ENCODE data around the gene NFYA. TPM values are rescaled to one million over a fixed set of nuclear protein-coding genes. Genes with fewer than 3 reads are reported as not detected.

The NFYA gene
- total and polyA plus RNA-seq, 4 donors = 2.2 to 28.4 (median 10.1) TPM

- Histone ChIP-seq H3K36me3 (ENCODE audit: control insufficient read depth in 4 of 4, insufficient read depth in 3 of 4, low read depth in 1 of 4, low read length in 3 of 4) (peaks cover 0 to 5% (median 2%) of the 10 kb centered on the region in 4 donors), H3K9me3 (ENCODE audit: control insufficient read depth in 4 of 4, low read length in 3 of 4) (no peaks in the 10 kb centered on the region), H3K27ac (ENCODE audit: low read depth in 1 of 2, low read length in 2 of 2) (no peak overlapping the region), H3K4me1 (ENCODE audit: control insufficient read depth in 4 of 4, insufficient read depth in 4 of 4, low read length in 3 of 4) (no peaks in the 10 kb centered on the region), H3K27me3 (ENCODE audit: control insufficient read depth in 4 of 4, insufficient read depth in 4 of 4, low read length in 3 of 4) (no peaks in the 10 kb centered on the region), H3K4me3 (ENCODE audit: low read depth in 1 of 3, low read length in 3 of 3) (no peak overlapping the region), H3K9ac (ENCODE audit: low read depth in 1 of 2, low read length in 2 of 2) (no peak overlapping the region)
- WGBS = 96% methylated on average over 3 of the region's 3 CpGs
- no peak for TF ChIP-seq REST (IDR thresholded peaks at IDR 0.05)
- TF ChIP-seq RXRA (IDR thresholded peaks at IDR 0.05) = no peak
- no peak for TF ChIP-seq CTCF (IDR thresholded peaks at IDR 0.05; ENCODE audit: low read depth, low read length, missing input control)
- TF ChIP-seq FOXA2 (IDR thresholded peaks at IDR 0.05) = no peak
- TF ChIP-seq GABPA (IDR thresholded peaks at IDR 0.05 in 1 of 2, conservative IDR thresholded peaks at IDR 0.05 in 1 of 2) = no peak
- no peak for TF ChIP-seq YY1 (IDR thresholded peaks at IDR 0.05)
- no peak for TF ChIP-seq HNF4G (IDR thresholded peaks at IDR 0.05)
- no peak for TF ChIP-seq RAD21 (IDR thresholded peaks at IDR 0.05)
- TF ChIP-seq ATF3 (IDR thresholded peaks at IDR 0.05) = no peak
- TF ChIP-seq TAF1 (conservative IDR thresholded peaks at IDR 0.05) = no peak
- TF ChIP-seq SP1 (IDR thresholded peaks at IDR 0.05) = no peak
- no peak for TF ChIP-seq NR2F2 (IDR thresholded peaks at IDR 0.05)
- TF ChIP-seq JUND (IDR thresholded peaks at IDR 0.05) = no peak
- TF ChIP-seq ZBTB33 (IDR thresholded peaks at IDR 0.05) = no peak
- no peak for TF ChIP-seq HNF4A (conservative IDR thresholded peaks at IDR 0.05)
- no peak for DNase-seq (ENCODE audit: low spot score)
Observed at GRCh38 chr6:41125282-41125681, 52.5 kb downstream of the NFYA start.

DNA sequence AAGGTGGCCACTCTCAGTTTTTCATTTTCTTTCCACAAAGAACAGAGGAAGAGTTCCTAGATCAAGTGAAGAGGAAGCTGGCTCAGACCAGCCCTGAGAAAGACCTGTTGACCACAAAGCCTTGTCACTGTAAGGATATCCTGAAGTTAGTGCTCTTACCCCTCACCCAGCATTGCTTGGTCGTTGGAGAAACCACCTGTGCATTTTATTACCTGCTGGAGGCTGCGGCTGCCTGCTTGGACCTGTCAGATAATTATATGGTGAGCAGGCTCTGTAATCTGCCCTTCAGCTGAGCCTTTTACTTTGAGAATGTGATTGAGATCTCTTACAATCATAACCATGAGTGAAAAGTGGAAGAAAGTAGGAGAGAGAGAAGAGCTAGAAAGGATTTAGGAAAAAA is 59.5 kb downstream of the NFYA start:
- no peaks in the 10 kb centered on the region for H3K9me3 ChIP-seq (ENCODE audit: control insufficient read depth in 4 of 4, low read length in 3 of 4)
- no peaks in the 10 kb centered on the region for H3K4me1 ChIP-seq (ENCODE audit: control insufficient read depth in 4 of 4, insufficient read depth in 4 of 4, low read length in 3 of 4)
- no peaks in the 10 kb centered on the region for H3K27me3 ChIP-seq (ENCODE audit: control insufficient read depth in 4 of 4, insufficient read depth in 4 of 4, low read length in 3 of 4)
- no peak for DNase-seq (ENCODE audit: low spot score)
- TF ChIP-seq RXRA (IDR thresholded peaks at IDR 0.05) (no peak), ATF3 (IDR thresholded peaks at IDR 0.05) (no peak)
- H3K4me3 ChIP-seq (ENCODE audit: low read depth in 1 of 3, low read length in 3 of 3) = no peak overlapping the region
- H3K36me3 ChIP-seq (ENCODE audit: control insufficient read depth in 4 of 4, insufficient read depth in 3 of 4, low read depth in 1 of 4, low read length in 3 of 4) = peaks cover 0 to 10% (median 4%) of the 10 kb centered on the region in 4 donors
- no peak overlapping the region for H3K27ac ChIP-seq (ENCODE audit: low read depth in 1 of 2, low read length in 2 of 2)
- no peak overlapping the region for H3K9ac ChIP-seq (ENCODE audit: low read depth in 1 of 2, low read length in 2 of 2)
- WGBS = 62% methylated on average over 2 of the region's 2 CpGs
